Aorta (tissue), 5 donors: ENCODE measurements around the gene SNAI3. TPM values are rescaled to one million over a fixed set of nuclear protein-coding genes. Genes with fewer than 3 reads are reported as not detected.

Source experiments
- ATAC-seq: fragments of 200-7000 bp; cut with Tn5 transposase; one replicate; pipeline ENCODE4 v1.9.1; 2022; ENCODE audit warnings: moderate library complexity; ENCODE audit not compliant: low FRiP score
- DNase-seq, 2 donors: peaks; one replicate each; pipeline ENCODE4 v3.0.0-alpha.2; 2020
- H3K27ac ChIP-seq, 2 donors: one replicate each; pipeline ENCODE4 v1.5.1; 2013; ENCODE audit warnings: low read length in 2 of 2, mild to moderate bottlenecking in 2 of 2, moderate library complexity in 2 of 2, control low read depth in 1 of 2, inconsistent platforms in 1 of 2, low read depth in 1 of 2
- H3K27me3 ChIP-seq, 2 donors: one replicate each; pipeline ENCODE4 v1.6.1; 2013; ENCODE audit warnings: control low read depth in 1 of 2, low read length in 1 of 2, mild to moderate bottlenecking in 1 of 2, moderate library complexity in 1 of 2; ENCODE audit not compliant: insufficient read depth in 2 of 2, control insufficient read depth in 1 of 2
- H3K36me3 ChIP-seq, 2 donors: one replicate each; pipeline ENCODE4 v1.6.1; 2013; ENCODE audit warnings: control low read depth in 1 of 2, low read length in 1 of 2, mild to moderate bottlenecking in 1 of 2; ENCODE audit not compliant: insufficient read depth in 2 of 2, control insufficient read depth in 1 of 2
- H3K4me1 ChIP-seq, 2 donors: one replicate each; pipeline ENCODE4 v1.6.1; 2013; ENCODE audit warnings: low read length in 2 of 2, control low read depth in 1 of 2, mild to moderate bottlenecking in 1 of 2, moderate library complexity in 1 of 2; ENCODE audit not compliant: insufficient read depth in 2 of 2, control insufficient read depth in 1 of 2
- H3K4me3 ChIP-seq, 2 donors: one replicate each; pipeline ENCODE4 v1.5.1; 2013; ENCODE audit warnings: low read length in 2 of 2, control low read depth in 1 of 2, mild to moderate bottlenecking in 1 of 2
- H3K9me3 ChIP-seq: one replicate; pipeline ENCODE4 v1.6.1; 2013; ENCODE audit warnings: mild to moderate bottlenecking, low read length; ENCODE audit not compliant: control insufficient read depth
- WGBS, 2 donors: extraction: QIAGEN DNeasy Blood & Tissue Kit; methylation state at CpG; one replicate each; pipeline ENCODE4 v1.1.7; 2013; 5-methylcytosine and 5-hydroxymethylcytosine counted together
- intact Hi-C, 2 donors: fragments of 100-400 bp; cut with DNase I; formaldehyde crosslinking; loops; one replicate each; pipeline versions ENCODE4 v1.14.2 to v1.15.0; 2022
- polyA plus RNA-seq, 2 donors: library from polyadenylated mRNA; stranded (reverse); fragments of 200-250 nt; gene quantifications; one replicate each; pipeline ENCODE4 v1.2.3, GENCODE V29; 2013
- total RNA-seq, 2 donors: library from RNA; stranded (reverse); fragmentation: NEBNext Ultra II Directional; extraction: Animal tissue kit (Norgen Biotek cat#: 25700); gene quantifications; one replicate each; pipeline ENCODE4 v1.2.1, GENCODE V29; 2021
- donor health status: healthy with polysubstance abuse.
- donor health status: Bipolar disorder and iron deficiency.
- donor health status: DM: no; HTN: no; CAD: no.
- donor health status: DM: no; HTN: no; CAD: no.
- donor health status: DM: yes; HTN: yes; CAD: no.

The SNAI3 gene
- total and polyA plus RNA-seq, 4 donors: 0.27 to 1.6 (median 0.71) TPM; not detected in 1

GRCh38 chr16:88703486-88704309 is 17.4 kb upstream of the SNAI3 start:
- 80 to 81% methylated on average over 26 of the region's 26 CpGs for WGBS, 2 donors
- Histone ChIP-seq H3K4me3 (no peak overlapping the region), H3K36me3 (no peaks in the 10 kb centered on the region), H3K9me3 (no peaks in the 10 kb centered on the region), H3K4me1 (peaks cover 0 to 4% of the 10 kb centered on the region in 2 donors), H3K27ac (no peak overlapping the region), H3K27me3 (no peaks in the 10 kb centered on the region)
- intact Hi-C loops: no loop called here
- DNase-seq (peak in 1 of 2 donors; percentile 81), ATAC-seq (no peak)

GRCh38 chr16:88702371-88703210 is 16.3 kb upstream of the SNAI3 start:
- no peak for ATAC-seq
- H3K4me1 ChIP-seq: peaks cover 0 to 4% of the 10 kb centered on the region in 2 donors
- DNase-seq: no peak
- intact Hi-C loops: no loop called here
- H3K27ac ChIP-seq: no peak overlapping the region
- no peaks in the 10 kb centered on the region for H3K36me3 ChIP-seq
- 84% methylated on average over 31 of the region's 31 CpGs for WGBS, 2 donors
- no peaks in the 10 kb centered on the region for H3K27me3 ChIP-seq
- H3K4me3 ChIP-seq: no peak overlapping the region
- H3K9me3 ChIP-seq: no peaks in the 10 kb centered on the region

- ATAC-seq (no peak), DNase-seq (no peak)
- no peak overlapping the region for H3K27ac ChIP-seq
- WGBS, 2 donors: 86% methylated on average over 29 to 30 of the region's 30 CpGs
- no peaks in the 10 kb centered on the region for H3K36me3 ChIP-seq
- no peaks in the 10 kb centered on the region for H3K27me3 ChIP-seq
- H3K4me1 ChIP-seq: peaks cover 0 to 4% of the 10 kb centered on the region in 2 donors
- H3K4me3 ChIP-seq: no peak overlapping the region
- no peaks in the 10 kb centered on the region for H3K9me3 ChIP-seq
- intact Hi-C loops: no loop called here
These were observed 15.5 kb upstream of the SNAI3 start for GRCh38 chr16:88701581-88702370.

- Histone ChIP-seq H3K36me3 (no peaks in the 10 kb centered on the region), H3K9me3 (no peaks in the 10 kb centered on the region), H3K27me3 (no peaks in the 10 kb centered on the region), H3K27ac (no peak overlapping the region), H3K4me3 (no peak overlapping the region), H3K4me1 (peaks cover 0 to 4% of the 10 kb centered on the region in 2 donors)
- ATAC-seq (peak; percentile 78), DNase-seq (peak; percentile 93 to 97)
- 74 to 79% methylated on average over 40 to 42 of the region's 42 CpGs for WGBS, 2 donors
- intact Hi-C loops: no loop called here
These were observed 14.6 kb upstream of the SNAI3 start for GRCh38 chr16:88700636-88701482.

- no peak for ATAC-seq
- Histone ChIP-seq H3K27ac (no peak overlapping the region), H3K4me1 (peaks cover 0 to 4% of the 10 kb centered on the region in 2 donors), H3K36me3 (no peaks in the 10 kb centered on the region), H3K27me3 (no peaks in the 10 kb centered on the region), H3K4me3 (no peak overlapping the region), H3K9me3 (no peaks in the 10 kb centered on the region)
- intact Hi-C loops: no loop called here
- DNase-seq: no peak
- WGBS, 2 donors: 84 to 88% methylated on average over 14 of the region's 14 CpGs
These were observed 14.0 kb upstream of the SNAI3 start for GRCh38 chr16:88700322-88700635.

- intact Hi-C loops: no loop called here
- H3K9me3 ChIP-seq: no peaks in the 10 kb centered on the region
- ATAC-seq (no peak), DNase-seq (no peak)
- WGBS, 2 donors: 93 to 97% methylated on average over 16 of the region's 16 CpGs
- H3K27me3 ChIP-seq: no peaks in the 10 kb centered on the region
- H3K4me1 ChIP-seq: no peaks in the 10 kb centered on the region
- no peak overlapping the region for H3K27ac ChIP-seq
- no peak overlapping the region for H3K4me3 ChIP-seq
- no peaks in the 10 kb centered on the region for H3K36me3 ChIP-seq
These were observed 12.9 kb upstream of the SNAI3 start for GRCh38 chr16:88699180-88699579.

GRCh38 chr16:88698646-88699045 is 12.3 kb upstream of the SNAI3 start:
- WGBS, 2 donors: 95% methylated on average over 25 of the region's 25 CpGs
- Histone ChIP-seq H3K4me3 (no peak overlapping the region), H3K9me3 (no peaks in the 10 kb centered on the region), H3K4me1 (no peaks in the 10 kb centered on the region), H3K36me3 (no peaks in the 10 kb centered on the region), H3K27me3 (no peaks in the 10 kb centered on the region), H3K27ac (no peak overlapping the region)
- no peak for ATAC-seq
- no peak for DNase-seq
- intact Hi-C loops: no loop called here
